Measurements from ENCODE around the gene LARP6. TPM values are rescaled to one million over a fixed set of nuclear protein-coding genes. Genes with fewer than 3 reads are reported as not detected.

The LARP6 gene
- total and polyA plus RNA-seq, 4 donors, result 0.89 to 2.9 (median 1.5) TPM

- no peak for TF ChIP-seq TAF1 (conservative IDR thresholded peaks at IDR 0.05)
- no peak for TF ChIP-seq YY1 (IDR thresholded peaks at IDR 0.05)
- TF ChIP-seq, protein P1, sequence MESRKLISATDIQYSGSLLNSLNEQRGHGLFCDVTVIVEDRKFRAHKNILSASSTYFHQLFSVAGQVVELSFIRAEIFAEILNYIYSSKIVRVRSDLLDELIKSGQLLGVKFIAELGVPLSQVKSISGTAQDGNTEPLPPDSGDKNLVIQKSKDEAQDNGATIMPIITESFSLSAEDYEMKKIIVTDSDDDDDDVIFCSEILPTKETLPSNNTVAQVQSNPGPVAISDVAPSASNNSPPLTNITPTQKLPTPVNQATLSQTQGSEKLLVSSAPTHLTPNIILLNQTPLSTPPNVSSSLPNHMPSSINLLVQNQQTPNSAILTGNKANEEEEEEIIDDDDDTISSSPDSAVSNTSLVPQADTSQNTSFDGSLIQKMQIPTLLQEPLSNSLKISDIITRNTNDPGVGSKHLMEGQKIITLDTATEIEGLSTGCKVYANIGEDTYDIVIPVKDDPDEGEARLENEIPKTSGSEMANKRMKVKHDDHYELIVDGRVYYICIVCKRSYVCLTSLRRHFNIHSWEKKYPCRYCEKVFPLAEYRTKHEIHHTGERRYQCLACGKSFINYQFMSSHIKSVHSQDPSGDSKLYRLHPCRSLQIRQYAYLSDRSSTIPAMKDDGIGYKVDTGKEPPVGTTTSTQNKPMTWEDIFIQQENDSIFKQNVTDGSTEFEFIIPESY (IDR thresholded peaks at IDR 0.05), result no peak
- no peak for TF ChIP-seq FOXA1 (IDR thresholded peaks at IDR 0.05)
- TF ChIP-seq, protein P2, sequence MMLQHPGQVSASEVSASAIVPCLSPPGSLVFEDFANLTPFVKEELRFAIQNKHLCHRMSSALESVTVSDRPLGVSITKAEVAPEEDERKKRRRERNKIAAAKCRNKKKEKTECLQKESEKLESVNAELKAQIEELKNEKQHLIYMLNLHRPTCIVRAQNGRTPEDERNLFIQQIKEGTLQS (IDR thresholded peaks at IDR 0.05), result no peak
- TF ChIP-seq HNF4A (conservative IDR thresholded peaks at IDR 0.05), result no peak
- TF ChIP-seq MAX (IDR thresholded peaks at IDR 0.05), result no peak
- no peak for TF ChIP-seq GABPA (IDR thresholded peaks at IDR 0.05 in 1 of 2, conservative IDR thresholded peaks at IDR 0.05 in 1 of 2)
- TF ChIP-seq RAD21 (IDR thresholded peaks at IDR 0.05), result no peak
- TF ChIP-seq JUND (IDR thresholded peaks at IDR 0.05), result no peak
- no peak for TF ChIP-seq EGR1 (IDR thresholded peaks at IDR 0.05; ENCODE audit: low read depth in 2 of 2)
- no peak for TF ChIP-seq FOXA2 (IDR thresholded peaks at IDR 0.05)
- no peak for TF ChIP-seq SP1 (IDR thresholded peaks at IDR 0.05)
- TF ChIP-seq HNF4G (IDR thresholded peaks at IDR 0.05), result no peak
- TF ChIP-seq NR2F2 (IDR thresholded peaks at IDR 0.05), result no peak
- no peak for TF ChIP-seq RXRA (IDR thresholded peaks at IDR 0.05)
- TF ChIP-seq, protein P3, sequence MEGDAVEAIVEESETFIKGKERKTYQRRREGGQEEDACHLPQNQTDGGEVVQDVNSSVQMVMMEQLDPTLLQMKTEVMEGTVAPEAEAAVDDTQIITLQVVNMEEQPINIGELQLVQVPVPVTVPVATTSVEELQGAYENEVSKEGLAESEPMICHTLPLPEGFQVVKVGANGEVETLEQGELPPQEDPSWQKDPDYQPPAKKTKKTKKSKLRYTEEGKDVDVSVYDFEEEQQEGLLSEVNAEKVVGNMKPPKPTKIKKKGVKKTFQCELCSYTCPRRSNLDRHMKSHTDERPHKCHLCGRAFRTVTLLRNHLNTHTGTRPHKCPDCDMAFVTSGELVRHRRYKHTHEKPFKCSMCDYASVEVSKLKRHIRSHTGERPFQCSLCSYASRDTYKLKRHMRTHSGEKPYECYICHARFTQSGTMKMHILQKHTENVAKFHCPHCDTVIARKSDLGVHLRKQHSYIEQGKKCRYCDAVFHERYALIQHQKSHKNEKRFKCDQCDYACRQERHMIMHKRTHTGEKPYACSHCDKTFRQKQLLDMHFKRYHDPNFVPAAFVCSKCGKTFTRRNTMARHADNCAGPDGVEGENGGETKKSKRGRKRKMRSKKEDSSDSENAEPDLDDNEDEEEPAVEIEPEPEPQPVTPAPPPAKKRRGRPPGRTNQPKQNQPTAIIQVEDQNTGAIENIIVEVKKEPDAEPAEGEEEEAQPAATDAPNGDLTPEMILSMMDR (IDR thresholded peaks at IDR 0.05; ENCODE audit: low read depth, low read length, missing input control), result no peak
- peaks cover 3 to 10% (median 6%) of the 10 kb centered on the region in 4 donors for H3K4me1 ChIP-seq (ENCODE audit: control insufficient read depth in 4 of 4, insufficient read depth in 4 of 4, low read length in 3 of 4)
- no peaks in the 10 kb centered on the region for H3K27me3 ChIP-seq (ENCODE audit: control insufficient read depth in 4 of 4, insufficient read depth in 4 of 4, low read length in 3 of 4)
- no peak for DNase-seq (ENCODE audit: low spot score)
- no peak overlapping the region for H3K9ac ChIP-seq (ENCODE audit: low read depth in 1 of 2, low read length in 2 of 2)
- no peaks in the 10 kb centered on the region for H3K36me3 ChIP-seq (ENCODE audit: control insufficient read depth in 4 of 4, insufficient read depth in 3 of 4, low read depth in 1 of 4, low read length in 3 of 4)
- no peak overlapping the region for H3K4me3 ChIP-seq (ENCODE audit: low read depth in 1 of 3, low read length in 3 of 3)
- H3K27ac ChIP-seq (ENCODE audit: low read depth in 1 of 2, low read length in 2 of 2), result no peak overlapping the region
- 98% methylated on average over 6 of the region's 6 CpGs for WGBS
- H3K9me3 ChIP-seq (ENCODE audit: control insufficient read depth in 4 of 4, low read length in 3 of 4), result no peaks in the 10 kb centered on the region
These were observed 2.1 kb downstream of the LARP6 start for GRCh38 chr15:70851889-70852288.

GRCh38 chr15:70845602-70846360 is 8.2 kb downstream of the LARP6 start:
- no peak for DNase-seq (ENCODE audit: low spot score)
- H3K4me3 ChIP-seq (ENCODE audit: low read depth in 1 of 3, low read length in 3 of 3), result no peak overlapping the region
- no peak overlapping the region for H3K27ac ChIP-seq (ENCODE audit: low read depth in 1 of 2, low read length in 2 of 2)
- 96% methylated on average over 6 of the region's 6 CpGs for WGBS
- H3K4me1 ChIP-seq (ENCODE audit: control insufficient read depth in 4 of 4, insufficient read depth in 4 of 4, low read length in 3 of 4), result no peaks in the 10 kb centered on the region
- no peaks in the 10 kb centered on the region for H3K9me3 ChIP-seq (ENCODE audit: control insufficient read depth in 4 of 4, low read length in 3 of 4)
- H3K27me3 ChIP-seq (ENCODE audit: control insufficient read depth in 4 of 4, insufficient read depth in 4 of 4, low read length in 3 of 4), result no peaks in the 10 kb centered on the region
- TF ChIP-seq, protein P1 (IDR thresholded peaks at IDR 0.05), result no peak
- TF ChIP-seq HNF4G (IDR thresholded peaks at IDR 0.05), result no peak
- no peaks in the 10 kb centered on the region for H3K36me3 ChIP-seq (ENCODE audit: control insufficient read depth in 4 of 4, insufficient read depth in 3 of 4, low read depth in 1 of 4, low read length in 3 of 4)
- H3K9ac ChIP-seq (ENCODE audit: low read depth in 1 of 2, low read length in 2 of 2), result no peak overlapping the region
